Adrenal gland (tissue), 12 donors: ENCODE data around the gene CKS1B. TPM values are rescaled to one million over a fixed set of nuclear protein-coding genes. Genes with fewer than 3 reads are reported as not detected.
"Not testable (repeated sequence)": the region's sequence is repeated elsewhere in the genome, so short reads cannot be mapped to it uniquely, and the experiment has no call there.

Experiments
- DNase-seq, 7 donors: peaks; one replicate each; pipeline ENCODE4 v3.0.0-alpha.2; 2019 to 2020
- H3K27ac ChIP-seq, 5 donors: fragments of 200-600 bp; sonication (generic) in 4 of 5; 1 replicate in 3 of 5; 2 replicates in 2 of 5; pipeline versions ENCODE4 v1.5.1 to v1.8.0; 2016 to 2020; ENCODE audit warnings: mild to moderate bottlenecking in 1 of 5
- H3K27me3 ChIP-seq: fragments of 200-600 bp; 2 replicates; pipeline ENCODE4 v1.8.0; 2021
- H3K36me3 ChIP-seq, 2 donors: fragments of 200-600 bp; replicated peaks in 1 of 2; 1 replicate in 1 of 2; 2 replicates in 1 of 2; pipeline versions ENCODE4 v1.5.1 to v1.8.0; 2018 to 2022
- H3K4me1 ChIP-seq, 2 donors: fragments of 200-600 bp; replicated peaks in 1 of 2; 1 replicate in 1 of 2; 2 replicates in 1 of 2; pipeline versions ENCODE4 v1.5.1 to v1.8.0; 2018 to 2021
- H3K4me3 ChIP-seq, 4 donors: fragments of 200-600 bp; sonication (generic) in 3 of 4; one replicate each; pipeline ENCODE4 v1.5.1; 2016 to 2018
- H3K9me3 ChIP-seq, 3 donors: fragments of 200-600 bp; sonication (generic) in 1 of 3; replicated peaks in 1 of 3; 1 replicate in 2 of 3; 2 replicates in 1 of 3; pipeline versions ENCODE4 v1.5.1 to v1.8.0; 2016 to 2021
- CTCF ChIP-seq, 6 experiments: fragments of 450-650 bp in 4 of 6; fragments of 200-600 bp in 2 of 6; sonication (generic) in 1 of 6; IDR thresholded peaks; 1 replicate in 5 of 6; 2 replicates in 1 of 6; pipeline versions ENCODE4 v1.5.1 to v1.8.0; 2016 to 2021; ENCODE audit warnings: antibody characterized with exemption in 6 of 6, mild to moderate bottlenecking in 2 of 6, moderate library complexity in 1 of 6
- POLR2A ChIP-seq, 2 donors: fragments of 450-650 bp; IDR thresholded peaks; one replicate each; pipeline ENCODE4 v1.6.1; 2017; ENCODE audit warnings: antibody characterized with exemption in 2 of 2, mild to moderate bottlenecking in 2 of 2, moderate library complexity in 1 of 2
- WGBS, 4 donors: extraction: QIAGEN DNeasy Blood & Tissue Kit in 2 of 4; methylation state at CpG; one replicate each; pipeline versions ENCODE4 v1.1.5 to v1.1.7; 2013 to 2017; 5-methylcytosine and 5-hydroxymethylcytosine counted together
- intact Hi-C, 2 donors: fragments of 100-400 bp; cut with DNase I; formaldehyde crosslinking; loops; one replicate each; pipeline versions ENCODE4 v1.14.1 to v1.15.0; 2022 to 2023
- polyA plus RNA-seq, 3 donors: library from polyadenylated mRNA; stranded (reverse); fragments of 200-250 nt in 2 of 3; fragments of 350-450 nt in 1 of 3; fragmentation: Illumina TruSeq in 1 of 3; extraction: RNeasy Lipid Tissue Mini Kit (QIAGEN cat#74804) in 1 of 3; gene quantifications; one replicate each; pipeline ENCODE4 v1.2.3, GENCODE V29; 2013 to 2014
- total RNA-seq, 9 donors: library from RNA; depleted of rRNA in 4 of 9; stranded (reverse); fragments of >200 nt in 4 of 9; fragments of 120-200 nt in 1 of 9; fragmentation: NEBNext Ultra II Directional in 1 of 9; extraction: Animal tissue kit (Norgen Biotek cat#: 25700) in 1 of 9; gene quantifications; one replicate each; pipeline versions ENCODE4 v1.1.0 to v1.2.4, GENCODE V29; 2013 to 2023
- donor health status: healthy with polysubstance abuse.
- donor health status: Bipolar disorder and iron deficiency.
- donor health status: DM: yes; HTN: yes; CAD: no.
- donor health status: DM: no; HTN: no; CAD: no.
- donor health status: DM: no; HTN: no; CAD: no.
- donor health status: DM: yes; HTN: yes; CAD: no.

Gene CKS1B
- total and polyA plus RNA-seq, 12 donors = 12.4 to 87.0 (median 29.5) TPM

GRCh38 chr1:154995301-154995983 lies 21.0 kb downstream of the CKS1B start:
- intact Hi-C loops = loop anchor here in 1 of 2 donors (5.0 kb wide), 1 partner anchor 33 kb away; the partner anchor contains the start of gene PYGO2
- H3K27me3 ChIP-seq, H3K4me3 ChIP-seq, H3K27ac ChIP-seq, H3K36me3 ChIP-seq, H3K9me3 ChIP-seq: not testable (repeated sequence)
- peak; percentile 11 to 47 (median 36) for TF ChIP-seq CTCF (IDR thresholded peaks at IDR 0.05)
- peak; percentile 65 to 86 (median 78) for DNase-seq
- WGBS, 4 donors = 54 to 63% (median 60%) methylated on average over 13 of the region's 13 CpGs
- peaks cover 16 to 20% of the 10 kb centered on the region in 2 donors for H3K4me1 ChIP-seq

GRCh38 chr1:154996966-154997701 lies 22.7 kb downstream of the CKS1B start:
- no peak overlapping the region for H3K4me3 ChIP-seq
- H3K9me3 ChIP-seq = no peaks in the 10 kb centered on the region
- H3K36me3 ChIP-seq = no peaks in the 10 kb centered on the region
- no peaks in the 10 kb centered on the region for H3K27me3 ChIP-seq
- TF ChIP-seq POLR2A (IDR thresholded peaks at IDR 0.05) (no peak), CTCF (IDR thresholded peaks at IDR 0.05) (no peak)
- peak in 1 of 7 donors; percentile 27 for DNase-seq
- H3K4me1 ChIP-seq = peaks cover 16 to 20% of the 10 kb centered on the region in 2 donors
- intact Hi-C loops = loop anchor here in 1 of 2 donors (5.0 kb wide), 1 partner anchor 35 kb away; the partner anchor contains the start of gene PYGO2
- no peak overlapping the region for H3K27ac ChIP-seq
- WGBS, 4 donors = 80 to 84% (median 82%) methylated on average over 15 of the region's 15 CpGs

- intact Hi-C loops = loop anchor here in 1 of 2 donors (5.0 kb wide), 1 partner anchor 36 kb away; the partner anchor contains the start of gene PYGO2
- no peaks in the 10 kb centered on the region for H3K9me3 ChIP-seq
- no peak overlapping the region for H3K4me3 ChIP-seq
- H3K4me1 ChIP-seq = peaks cover 16 to 20% of the 10 kb centered on the region in 2 donors
- H3K36me3 ChIP-seq = no peaks in the 10 kb centered on the region
- H3K27ac ChIP-seq = no peak overlapping the region
- H3K27me3 ChIP-seq = no peaks in the 10 kb centered on the region
- peak in 2 of 7 donors; percentile 25 to 41 for DNase-seq
- no peak for TF ChIP-seq POLR2A (IDR thresholded peaks at IDR 0.05)
- TF ChIP-seq CTCF (IDR thresholded peaks at IDR 0.05) = peak in 1 of 6 experiments; percentile 14
- 71 to 73% (median 73%) methylated on average over 14 to 16 of the region's 16 CpGs for WGBS, 4 donors
Observed at GRCh38 chr1:154998201-154998780, 23.8 kb downstream of the CKS1B start.
